NCI-H2107 (cell line): ENCODE data around the gene SSRP1.
"Not testable (repeated sequence)": the region's sequence is repeated elsewhere in the genome, so short reads cannot be mapped to it uniquely, and the experiment has no call there.

Source experiments
- DNase-seq: peaks from one replicate; lab custom pipeline; 2025; lab: John Stamatoyannopoulos, UW

SSRP1 gene

GRCh38 chr11:57335343-57336110 is at the start of gene SSRP1:
TSS of gene SSRP1 (minus strand) at chr11:57335892. CDS start at chr11:57335121, 771 bp downstream.
- DNase-seq = peak; percentile 86

- no peak for DNase-seq
Observed at GRCh38 chr11:57380975-57381374, 45.3 kb upstream of the SSRP1 start, which contains the start of gene PRG3. TSS of gene PRG3 (minus strand) at chr11:57381150. CDS start at chr11:57380708, 442 bp downstream.

GRCh38 chr11:57379732-57380131 is 44.0 kb upstream of the SSRP1 start:
- DNase-seq = no peak

GRCh38 chr11:57378186-57378585 is 42.5 kb upstream of the SSRP1 start:
- no peak for DNase-seq

- DNase-seq = no peak
Observed at GRCh38 chr11:57377107-57377506, 41.4 kb upstream of the SSRP1 start.

- no peak for DNase-seq
Observed at GRCh38 chr11:57376095-57377090, 40.7 kb upstream of the SSRP1 start.

- DNase-seq = no peak
Observed at GRCh38 chr11:57375490-57375889, 39.8 kb upstream of the SSRP1 start.

GRCh38 chr11:57374966-57375365 is 39.3 kb upstream of the SSRP1 start:
- DNase-seq = no peak

GRCh38 chr11:57373146-57373545 is 37.5 kb upstream of the SSRP1 start:
- no peak for DNase-seq

- no peak for DNase-seq
Observed at GRCh38 chr11:57370941-57371340, 35.2 kb upstream of the SSRP1 start.

GRCh38 chr11:57370251-57370650 is 34.6 kb upstream of the SSRP1 start:
- no peak for DNase-seq

- no peak for DNase-seq
Observed at GRCh38 chr11:57368845-57369232, 33.1 kb upstream of the SSRP1 start.

GRCh38 chr11:57368106-57368844 is 32.6 kb upstream of the SSRP1 start:
- DNase-seq = no peak

- no peak for DNase-seq
Observed at GRCh38 chr11:57364851-57365660, 29.4 kb upstream of the SSRP1 start.

GRCh38 chr11:57363131-57364080 is 27.7 kb upstream of the SSRP1 start:
- no peak for DNase-seq

GRCh38 chr11:57361926-57362325 is 26.2 kb upstream of the SSRP1 start:
- no peak for DNase-seq

- DNase-seq = not testable (repeated sequence)
Observed at GRCh38 chr11:57361420-57361819, 25.7 kb upstream of the SSRP1 start.

- DNase-seq = no peak
Observed at GRCh38 chr11:57360991-57361390, 25.3 kb upstream of the SSRP1 start.

GRCh38 chr11:57359896-57360690 is 24.4 kb upstream of the SSRP1 start:
- no peak for DNase-seq
